ENCODE measurements around the gene USP54.
"Not testable (repeated sequence)": the region's sequence is repeated elsewhere in the genome, so short reads cannot be mapped to it uniquely, and the experiment has no call there.

The USP54 gene

DNA sequence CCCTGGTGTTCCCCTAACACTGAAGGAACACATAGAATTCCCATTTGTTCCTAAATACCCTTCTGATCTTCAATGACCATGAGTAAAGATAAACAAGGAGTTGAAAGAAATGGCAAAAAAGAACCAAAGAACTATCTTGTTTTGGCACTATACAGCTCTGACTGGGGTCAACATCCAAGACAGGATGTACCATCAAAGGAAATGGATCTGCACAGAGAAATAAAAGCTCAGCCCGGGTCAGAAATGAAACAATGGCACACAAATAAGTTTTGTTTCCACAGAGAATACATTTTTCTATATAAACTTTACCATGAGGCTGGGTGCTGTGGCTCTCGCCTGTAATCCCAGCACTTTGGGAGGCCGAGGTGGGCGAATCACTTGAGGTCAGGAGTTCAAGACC is 18.0 kb upstream of the USP54 start:
- Mint-ChIP-seq H3K27me3 (no peaks in the 10 kb centered on the region), H3K27ac (no peak overlapping the region), H3K4me3 (no peak overlapping the region), H3K36me3 (ENCODE audit: low read depth) (no peaks in the 10 kb centered on the region), H3K9me3 (no peaks in the 10 kb centered on the region), H3K4me1 (ENCODE audit: low read depth) (no peaks in the 10 kb centered on the region)
- intact Hi-C loops (cut with micrococcal nuclease): no loop called here

GRCh38 chr10:73601486-73601921 is 10.4 kb upstream of the USP54 start:
- H3K4me3 Mint-ChIP-seq: no peak overlapping the region
- intact Hi-C loops (cut with micrococcal nuclease): no loop called here
- no peaks in the 10 kb centered on the region for H3K36me3 Mint-ChIP-seq (ENCODE audit: low read depth)
- no peaks in the 10 kb centered on the region for H3K27me3 Mint-ChIP-seq
- H3K4me1 Mint-ChIP-seq (ENCODE audit: low read depth): peaks cover 7% of the 10 kb centered on the region
- no peaks in the 10 kb centered on the region for H3K9me3 Mint-ChIP-seq
- no peak overlapping the region for H3K27ac Mint-ChIP-seq

DNA sequence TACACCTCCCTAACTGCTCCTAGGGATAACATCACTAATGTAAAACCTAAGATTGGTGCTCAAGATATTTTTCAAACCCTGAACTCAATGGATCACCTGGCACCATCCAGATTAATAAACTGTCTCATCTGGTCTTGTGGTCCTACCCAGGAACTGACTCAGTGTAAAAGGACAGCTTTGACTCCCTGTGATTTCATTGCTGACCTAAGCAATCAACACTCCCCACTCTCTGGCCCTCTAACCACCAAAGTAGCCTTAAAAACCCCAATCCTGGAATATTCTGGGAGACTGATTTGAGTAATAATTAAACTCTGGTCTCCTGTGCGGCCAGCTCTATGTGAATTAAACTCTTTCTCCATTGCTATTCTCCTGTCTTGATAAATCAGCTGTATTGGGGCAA is 6.2 kb upstream of the USP54 start:
- Mint-ChIP-seq H3K4me1 (ENCODE audit: low read depth) (peaks cover 7% of the 10 kb centered on the region), H3K36me3 (ENCODE audit: low read depth) (no peaks in the 10 kb centered on the region), H3K27me3 (no peaks in the 10 kb centered on the region), H3K27ac (no peak overlapping the region), H3K4me3 (no peak overlapping the region), H3K9me3 (no peaks in the 10 kb centered on the region)
- intact Hi-C loops (cut with micrococcal nuclease): no loop called here

GRCh38 chr10:73593812-73594211 is 2.7 kb upstream of the USP54 start:
- Mint-ChIP-seq H3K4me1 (ENCODE audit: low read depth) (peaks cover 18% of the 10 kb centered on the region), H3K36me3 (ENCODE audit: low read depth) (no peaks in the 10 kb centered on the region), H3K4me3 (no peak overlapping the region), H3K27me3 (no peaks in the 10 kb centered on the region), H3K9me3 (no peaks in the 10 kb centered on the region), H3K27ac (no peak overlapping the region)
- intact Hi-C loops (cut with micrococcal nuclease): no loop called here

DNA sequence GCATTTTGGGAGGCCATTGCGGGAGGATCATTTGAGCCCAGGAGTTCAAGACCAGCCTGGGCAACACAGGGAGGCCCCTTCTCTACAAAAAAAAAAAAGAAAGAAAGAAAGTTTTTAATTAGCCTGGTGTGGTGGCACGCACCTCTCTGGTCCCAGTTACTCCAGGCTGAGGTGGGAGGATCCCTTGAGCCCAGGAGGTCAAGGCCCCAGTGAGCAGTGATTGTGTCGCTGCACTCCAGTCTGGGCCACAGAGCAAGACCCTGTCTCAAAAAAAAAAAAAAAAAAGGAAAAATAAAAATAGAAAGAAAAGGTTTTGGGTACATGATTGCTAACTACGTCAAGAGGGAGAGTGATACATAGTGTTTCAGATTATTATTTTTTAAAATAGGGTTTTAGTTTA is 2.0 kb upstream of the USP54 start:
- Mint-ChIP-seq H3K9me3 (no peaks in the 10 kb centered on the region), H3K27ac (no peak overlapping the region), H3K36me3 (ENCODE audit: low read depth) (no peaks in the 10 kb centered on the region), H3K4me1 (ENCODE audit: low read depth) (peaks cover 23% of the 10 kb centered on the region), H3K27me3 (no peaks in the 10 kb centered on the region), H3K4me3 (no peak overlapping the region)
- intact Hi-C loops (cut with micrococcal nuclease): no loop called here

- Mint-ChIP-seq H3K4me1 (ENCODE audit: low read depth) (peaks cover 23% of the 10 kb centered on the region), H3K36me3 (ENCODE audit: low read depth) (no peaks in the 10 kb centered on the region), H3K4me3 (no peak overlapping the region), H3K27ac (no peak overlapping the region), H3K27me3 (no peaks in the 10 kb centered on the region), H3K9me3 (no peaks in the 10 kb centered on the region)
- intact Hi-C loops (cut with micrococcal nuclease): no loop called here
Measured at GRCh38 chr10:73591935-73592699, 975 bp upstream of the USP54 start.

GRCh38 chr10:73589563-73590126 is 1.5 kb downstream of the USP54 start:
- Mint-ChIP-seq H3K27me3 (no peaks in the 10 kb centered on the region), H3K27ac (no peak overlapping the region), H3K4me1 (ENCODE audit: low read depth) (peaks cover 29% of the 10 kb centered on the region), H3K36me3 (ENCODE audit: low read depth) (no peaks in the 10 kb centered on the region), H3K9me3 (no peaks in the 10 kb centered on the region), H3K4me3 (no peak overlapping the region)
- intact Hi-C loops (cut with micrococcal nuclease): no loop called here

DNA sequence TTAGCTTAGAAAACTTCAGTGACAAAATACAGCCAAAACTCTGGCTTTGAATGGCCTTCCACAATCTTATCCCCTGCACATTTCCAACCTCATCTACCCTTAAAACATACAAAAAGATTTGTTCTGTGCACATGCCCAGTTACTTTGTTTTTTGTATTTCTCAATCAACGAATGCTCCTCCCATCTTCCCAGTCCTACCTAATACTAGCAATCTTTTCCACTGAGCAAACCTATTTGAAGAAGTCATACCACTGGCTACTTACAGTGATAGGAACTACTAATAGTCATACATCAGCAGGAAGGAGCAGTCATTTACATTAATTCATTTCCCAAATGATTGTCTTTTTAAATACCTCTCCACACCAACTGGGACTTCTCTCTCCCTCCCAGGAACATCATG is 2.5 kb downstream of the USP54 start:
- intact Hi-C loops (cut with micrococcal nuclease): no loop called here
- Mint-ChIP-seq H3K36me3 (ENCODE audit: low read depth) (no peaks in the 10 kb centered on the region), H3K4me3 (no peak overlapping the region)

DNA sequence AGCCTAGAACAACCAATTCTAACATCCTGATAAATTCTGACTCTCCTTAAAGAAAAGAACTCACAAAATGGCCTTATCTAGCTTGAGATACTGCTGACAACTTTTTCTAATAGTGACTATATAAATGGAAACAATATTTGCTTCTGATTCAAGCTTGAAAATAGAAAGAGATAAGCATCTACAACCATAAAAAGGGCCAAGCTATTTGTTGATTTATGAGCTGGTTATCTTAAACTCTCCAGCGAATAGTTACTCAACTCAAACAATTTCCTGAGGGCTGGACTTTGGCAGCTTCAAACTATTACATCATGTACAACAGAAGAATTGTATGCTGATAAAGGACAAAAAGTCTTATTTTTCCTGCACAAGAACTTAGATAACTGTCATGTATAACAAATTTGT is 4.6 kb downstream of the USP54 start:
- Mint-ChIP-seq H3K36me3 (ENCODE audit: low read depth) (no peaks in the 10 kb centered on the region), H3K4me3 (no peak overlapping the region), H3K4me1 (ENCODE audit: low read depth) (peaks cover 23% of the 10 kb centered on the region), H3K27ac (no peak overlapping the region), H3K27me3 (no peaks in the 10 kb centered on the region), H3K9me3 (no peaks in the 10 kb centered on the region)
- intact Hi-C loops (cut with micrococcal nuclease): no loop called here

More for the DNA sequence above, 2.5 kb downstream of the USP54 start:
- peaks cover 29% of the 10 kb centered on the region for H3K4me1 Mint-ChIP-seq (ENCODE audit: low read depth)
- H3K27me3 Mint-ChIP-seq: no peaks in the 10 kb centered on the region
- H3K27ac Mint-ChIP-seq: no peak overlapping the region
- no peaks in the 10 kb centered on the region for H3K9me3 Mint-ChIP-seq

GRCh38 chr10:73585327-73585726 is 5.8 kb downstream of the USP54 start:
- Mint-ChIP-seq H3K4me1 (ENCODE audit: low read depth) (peaks cover 16% of the 10 kb centered on the region), H3K4me3 (no peak overlapping the region)

DNA sequence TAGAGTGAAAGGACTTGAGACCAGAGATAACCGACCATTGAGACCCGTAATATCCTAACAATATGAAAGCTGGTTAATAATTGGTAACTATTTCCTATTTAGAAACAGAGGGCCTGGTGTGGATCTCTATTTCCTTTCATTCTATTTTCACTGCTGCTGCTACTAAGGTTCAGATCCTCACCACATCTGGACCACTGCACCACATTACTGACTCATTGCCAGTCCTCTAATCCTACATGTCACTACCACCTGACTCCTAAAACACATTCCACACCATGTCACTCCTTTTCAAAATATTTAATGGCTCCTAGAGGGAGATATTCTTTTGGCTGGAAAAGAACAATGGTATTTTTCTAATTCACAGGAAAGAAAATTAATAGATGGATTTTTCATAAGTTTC is 6.4 kb downstream of the USP54 start:
- Mint-ChIP-seq H3K27me3 (no peaks in the 10 kb centered on the region), H3K36me3 (ENCODE audit: low read depth) (no peaks in the 10 kb centered on the region), H3K9me3 (no peaks in the 10 kb centered on the region), H3K4me1 (ENCODE audit: low read depth) (peaks cover 15% of the 10 kb centered on the region), H3K4me3 (no peak overlapping the region), H3K27ac (no peak overlapping the region)
- intact Hi-C loops (cut with micrococcal nuclease): no loop called here

More at GRCh38 chr10:73585327-73585726, 5.8 kb downstream of the USP54 start:
- Mint-ChIP-seq H3K27me3 (no peaks in the 10 kb centered on the region), H3K27ac (no peak overlapping the region), H3K36me3 (ENCODE audit: low read depth) (no peaks in the 10 kb centered on the region), H3K9me3 (no peaks in the 10 kb centered on the region)
- intact Hi-C loops (cut with micrococcal nuclease): no loop called here

DNA sequence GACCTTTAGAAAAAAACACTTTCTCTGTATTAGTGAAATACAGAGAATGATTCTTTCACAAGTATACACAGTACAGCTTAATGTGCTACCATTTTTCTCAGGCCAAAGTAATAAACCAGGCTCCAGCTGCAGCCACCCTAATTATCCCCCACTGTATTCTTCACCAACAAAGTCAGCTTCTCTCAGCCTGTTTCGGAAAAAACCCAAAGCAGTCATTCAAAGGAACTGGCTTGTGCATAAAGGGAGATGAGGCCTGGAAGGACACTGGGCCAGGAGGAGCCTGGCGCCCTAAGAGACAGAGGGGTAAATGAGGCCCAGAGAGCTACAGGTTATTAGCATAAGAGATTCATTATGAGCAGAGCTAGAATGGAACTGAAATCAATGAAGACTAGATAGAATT is 9.2 kb downstream of the USP54 start:
- no peak overlapping the region for H3K4me3 Mint-ChIP-seq
- peaks cover 8% of the 10 kb centered on the region for H3K4me1 Mint-ChIP-seq (ENCODE audit: low read depth)
- H3K36me3 Mint-ChIP-seq (ENCODE audit: low read depth): no peaks in the 10 kb centered on the region
- intact Hi-C loops (cut with micrococcal nuclease): no loop called here
- no peaks in the 10 kb centered on the region for H3K9me3 Mint-ChIP-seq
- no peaks in the 10 kb centered on the region for H3K27me3 Mint-ChIP-seq
- no peak overlapping the region for H3K27ac Mint-ChIP-seq

- peaks cover 14% of the 10 kb centered on the region for H3K4me1 Mint-ChIP-seq (ENCODE audit: low read depth)
- H3K27me3 Mint-ChIP-seq; intact Hi-C loops (cut with micrococcal nuclease); H3K27ac Mint-ChIP-seq; H3K4me3 Mint-ChIP-seq; H3K9me3 Mint-ChIP-seq; H3K36me3 Mint-ChIP-seq (ENCODE audit: low read depth): not testable (repeated sequence)
Measured at GRCh38 chr10:73578927-73579326, 12.2 kb downstream of the USP54 start.

GRCh38 chr10:73577788-73578187 is 13.4 kb downstream of the USP54 start:
- Mint-ChIP-seq H3K36me3 (ENCODE audit: low read depth) (no peaks in the 10 kb centered on the region), H3K4me1 (ENCODE audit: low read depth) (peaks cover 14% of the 10 kb centered on the region), H3K27ac (no peak overlapping the region), H3K9me3 (no peaks in the 10 kb centered on the region), H3K4me3 (no peak overlapping the region), H3K27me3 (no peaks in the 10 kb centered on the region)
- intact Hi-C loops (cut with micrococcal nuclease): no loop called here

All from dendritic cell treated with granulocyte-macrophage colony-stimulating factor and Interleukin-4, amounts not matched to agents 40 ng/mL and 50 ng/mL, for 4 days (primary cell).